Breast epithelium (tissue), 4 donors: ENCODE results near the gene SNRPB. TPM values are rescaled to one million over a fixed set of nuclear protein-coding genes. Genes with fewer than 3 reads are reported as not detected.
A peak's percentile ranks its signal among the peaks of the same experiment; 100 is the strongest.

Source experiments
- DNase-seq, 2 donors: peaks; one replicate each; pipeline ENCODE4 v3.0.0-alpha.2; 2019; ENCODE audit warnings: low spot score in 2 of 2
- H3K27ac ChIP-seq, 2 donors: fragments of 200-600 bp; sonication (generic) in 1 of 2; one replicate each; pipeline ENCODE4 v1.5.1; 2016 to 2019; ENCODE audit warnings: mild to moderate bottlenecking in 1 of 2
- H3K27me3 ChIP-seq, 2 donors: fragments of 200-600 bp; sonication (generic) in 1 of 2; one replicate each; pipeline versions ENCODE4 v1.5.1 to v1.6.0; 2017 to 2019; ENCODE audit warnings: control low read depth in 1 of 2, mild to moderate bottlenecking in 1 of 2
- H3K36me3 ChIP-seq: fragments of 200-600 bp; one replicate; pipeline ENCODE4 v1.5.1; 2019
- H3K4me1 ChIP-seq, 2 donors: fragments of 200-600 bp; sonication (generic); one replicate each; pipeline ENCODE4 v1.5.1; 2016 to 2019; ENCODE audit warnings: control low read depth in 1 of 2
- H3K4me3 ChIP-seq, 3 donors: fragments of 200-600 bp; sonication (generic); 1 replicate in 2 of 3; 2 replicates in 1 of 3; pipeline ENCODE4 v1.5.1; 2016 to 2019; ENCODE audit warnings: mild to moderate bottlenecking in 3 of 3, moderate library complexity in 2 of 3
- H3K9me3 ChIP-seq, 2 donors: fragments of 200-600 bp; sonication (generic) in 1 of 2; one replicate each; pipeline ENCODE4 v1.5.1; 2016 to 2019; ENCODE audit warnings: control low read depth in 1 of 2
- CTCF ChIP-seq, 3 donors: fragments of 450-650 bp; IDR thresholded peaks; one replicate each; pipeline ENCODE4 v1.5.1; 2016 to 2017; ENCODE audit warnings: antibody characterized with exemption in 3 of 3, mild to moderate bottlenecking in 3 of 3, moderate library complexity in 3 of 3
- POLR2A ChIP-seq: fragments of 450-650 bp; IDR thresholded peaks from one replicate; pipeline ENCODE4 v1.6.1; 2016; ENCODE audit warnings: antibody characterized with exemption, mild to moderate bottlenecking, moderate library complexity
- POLR2AphosphoS5 ChIP-seq, 3 donors: sonication (generic); formaldehyde crosslinking; IDR thresholded peaks; one replicate each; pipeline ENCODE4 v1.6.1; 2017; ENCODE audit warnings: antibody characterized with exemption in 3 of 3
- intact Hi-C: fragments of 100-400 bp; cut with DNase I; formaldehyde crosslinking; loops from one replicate; pipeline ENCODE4 v1.15.1; 2023; ENCODE audit warnings: low total_unique reads
- total RNA-seq, 3 donors: library from RNA; depleted of rRNA; stranded (reverse); fragments of >200 nt; gene quantifications; one replicate each; pipeline ENCODE4 v1.1.0, GENCODE V29; 2016

SNRPB gene
- total RNA-seq, 3 donors from 2014 or later, result 124 to 207 (median 179) TPM

- H3K4me1 ChIP-seq, result no peaks in the 10 kb centered on the region
- intact Hi-C loops, result no loop called here
- peaks cover 1% of the 10 kb centered on the region for H3K36me3 ChIP-seq
- TF ChIP-seq CTCF (IDR thresholded peaks at IDR 0.05) (no peak), POLR2A (no peak), POLR2AphosphoS5 (IDR thresholded peaks at IDR 0.05) (no peak)
- no peaks in the 10 kb centered on the region for H3K9me3 ChIP-seq
- H3K27ac ChIP-seq, result peak overlapping the region; percentile 92 to 98
- peak overlapping the region; percentile 73 to 94 (median 83) for H3K4me3 ChIP-seq
- DNase-seq, result peak in 1 of 2 donors; percentile 32
- H3K27me3 ChIP-seq, result no peaks in the 10 kb centered on the region
These were observed 582 bp downstream of the SNRPB start for GRCh38 chr20:2469991-2470422.

DNA sequence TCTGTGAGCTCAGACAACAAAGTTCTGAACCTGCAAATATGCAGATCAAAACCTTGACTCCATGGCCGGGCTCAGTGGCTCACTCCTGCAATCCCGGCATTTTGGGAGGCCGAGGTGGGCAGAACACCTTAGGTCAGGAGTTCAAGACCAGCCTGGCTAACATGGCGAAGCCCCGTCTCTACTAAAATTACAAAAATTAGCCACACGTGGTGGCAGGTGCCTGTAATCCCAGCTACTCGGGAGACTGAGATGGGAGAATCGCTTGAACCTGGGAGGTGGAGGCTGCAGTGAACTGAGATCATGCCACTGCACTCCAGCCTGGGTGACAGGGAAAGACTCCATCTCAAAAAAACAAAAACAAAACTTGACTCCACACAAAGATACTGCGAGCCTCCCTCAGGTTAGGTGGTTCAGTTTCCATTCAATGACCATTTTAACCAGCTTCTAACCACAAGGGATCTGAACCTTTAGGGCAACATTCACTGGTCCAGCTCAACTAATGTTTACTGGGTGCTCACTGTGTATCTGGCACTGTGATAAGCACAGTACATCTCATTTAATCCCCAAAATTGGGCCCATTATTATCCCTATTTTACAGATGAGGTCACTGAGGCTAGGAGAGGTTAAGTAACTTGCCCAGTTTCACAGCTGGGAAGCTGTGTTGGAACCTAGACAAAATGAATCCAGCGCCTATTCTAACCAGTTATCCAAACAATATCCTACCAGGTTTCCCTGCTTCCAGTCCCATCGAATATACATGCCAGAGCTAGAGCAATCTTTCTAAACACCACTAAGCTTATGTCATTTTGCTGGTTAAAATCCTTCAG lies 1.8 kb downstream of the SNRPB start:
- intact Hi-C loops, result no loop called here
- H3K4me1 ChIP-seq, result no peaks in the 10 kb centered on the region

GRCh38 chr20:2467412-2467811 lies 3.2 kb downstream of the SNRPB start:
- H3K36me3 ChIP-seq, result peaks cover 15% of the 10 kb centered on the region
- H3K27ac ChIP-seq, result no peak overlapping the region
- no peaks in the 10 kb centered on the region for H3K4me1 ChIP-seq
- no peaks in the 10 kb centered on the region for H3K9me3 ChIP-seq
- no peaks in the 10 kb centered on the region for H3K27me3 ChIP-seq
- TF ChIP-seq POLR2A (no peak), POLR2AphosphoS5 (IDR thresholded peaks at IDR 0.05) (no peak), CTCF (IDR thresholded peaks at IDR 0.05) (no peak)
- no peak overlapping the region for H3K4me3 ChIP-seq
- no peak for DNase-seq
- intact Hi-C loops, result no loop called here

More for the DNA sequence above, 1.8 kb downstream of the SNRPB start:
- H3K4me3 ChIP-seq, result peak overlapping the region in 2 of 3 donors; percentile 73 to 94
- peak overlapping the region; percentile 29 to 92 for H3K27ac ChIP-seq
- H3K36me3 ChIP-seq, result peaks cover 4% of the 10 kb centered on the region
- DNase-seq, result no peak
- no peaks in the 10 kb centered on the region for H3K9me3 ChIP-seq
- TF ChIP-seq POLR2AphosphoS5 (IDR thresholded peaks at IDR 0.05) (no peak), CTCF (IDR thresholded peaks at IDR 0.05) (no peak), POLR2A (no peak)
- H3K27me3 ChIP-seq, result no peaks in the 10 kb centered on the region

DNA sequence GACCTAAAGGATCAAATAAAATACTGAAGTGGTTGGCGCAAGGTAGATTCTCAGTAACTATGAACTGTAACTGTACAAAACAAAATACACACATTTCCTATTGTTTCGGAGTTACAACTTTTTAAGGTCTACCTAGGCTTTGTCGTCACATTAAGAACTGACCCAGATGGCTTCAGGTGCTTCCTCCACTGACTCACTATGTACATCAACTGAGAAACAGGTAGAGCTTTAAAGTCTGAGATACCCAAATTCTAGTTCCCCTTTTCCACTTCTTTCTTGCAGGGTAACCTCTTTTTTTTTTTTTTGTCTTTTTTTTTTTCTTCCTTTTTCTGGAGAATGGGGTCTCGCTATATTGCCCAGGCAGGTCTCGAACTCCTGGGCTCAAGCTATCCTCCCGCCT lies 5.5 kb downstream of the SNRPB start:
- H3K4me3 ChIP-seq, result no peak overlapping the region
- no peak overlapping the region for H3K27ac ChIP-seq
- peaks cover 20% of the 10 kb centered on the region for H3K36me3 ChIP-seq
- TF ChIP-seq POLR2AphosphoS5 (IDR thresholded peaks at IDR 0.05) (no peak), CTCF (IDR thresholded peaks at IDR 0.05) (no peak), POLR2A (no peak)
- H3K27me3 ChIP-seq, result no peaks in the 10 kb centered on the region
- no peaks in the 10 kb centered on the region for H3K9me3 ChIP-seq
- intact Hi-C loops, result no loop called here
- no peaks in the 10 kb centered on the region for H3K4me1 ChIP-seq
- DNase-seq, result no peak

- intact Hi-C loops, result no loop called here
- no peak for DNase-seq
- Histone ChIP-seq H3K4me3 (no peak overlapping the region), H3K27ac (no peak overlapping the region), H3K27me3 (no peaks in the 10 kb centered on the region), H3K36me3 (peaks cover 20% of the 10 kb centered on the region), H3K9me3 (no peaks in the 10 kb centered on the region), H3K4me1 (no peaks in the 10 kb centered on the region)
- TF ChIP-seq CTCF (IDR thresholded peaks at IDR 0.05) (no peak), POLR2AphosphoS5 (IDR thresholded peaks at IDR 0.05) (no peak), POLR2A (no peak)
These were observed 6.8 kb downstream of the SNRPB start for GRCh38 chr20:2463616-2464365.
